Posterior cingulate gyrus (tissue), 11 donors: ENCODE data around the gene KCNQ1.

Experiments
- DNase-seq, 10 donors: peaks; one replicate each; pipeline versions ENCODE4 v3.0.0 to v3.0.0-alpha.2; 2020 to 2021; ENCODE audit warnings: mixed read lengths in 3 of 10
- intact Hi-C: fragments of 100-400 bp; cut with DNase I; formaldehyde crosslinking; loops from one replicate; pipeline ENCODE4 v1.15.1; 2023

KCNQ1 gene

GRCh38 chr11:2741006-2741376 lies 296.2 kb downstream of the KCNQ1 start:
- intact Hi-C loops: no loop called here
- DNase-seq: peak in 4 of 10 donors; percentile 11 to 72 (median 45)

- DNase-seq: peak in 4 of 10 donors; percentile 10 to 68 (median 54)
- intact Hi-C loops: no loop called here
Observed at GRCh38 chr11:2741377-2742131, 296.7 kb downstream of the KCNQ1 start.

GRCh38 chr11:2742201-2742600 lies 297.4 kb downstream of the KCNQ1 start:
- peak in 4 of 10 donors; percentile 19 to 76 (median 64) for DNase-seq
- intact Hi-C loops: no loop called here

GRCh38 chr11:2742611-2743426 lies 298.0 kb downstream of the KCNQ1 start:
- intact Hi-C loops: no loop called here
- DNase-seq: peak in 5 of 10 donors; percentile 1 to 81 (median 43)

GRCh38 chr11:2743427-2744110 lies 298.8 kb downstream of the KCNQ1 start:
- peak in 5 of 10 donors; percentile 2 to 63 (median 49) for DNase-seq
- intact Hi-C loops: no loop called here

- DNase-seq: peak in 5 of 10 donors; percentile 9 to 71 (median 58)
- intact Hi-C loops: no loop called here
Observed at GRCh38 chr11:2744166-2744565, 299.4 kb downstream of the KCNQ1 start.

GRCh38 chr11:2745511-2745910 lies 300.7 kb downstream of the KCNQ1 start:
- intact Hi-C loops: no loop called here
- DNase-seq: peak in 4 of 10 donors; percentile 9 to 79 (median 58)

- DNase-seq: peak in 5 of 10 donors; percentile 33 to 85 (median 65)
- intact Hi-C loops: no loop called here
Observed at GRCh38 chr11:2746401-2747247, 301.8 kb downstream of the KCNQ1 start.

- peak in 5 of 10 donors; percentile 6 to 77 (median 30) for DNase-seq
- intact Hi-C loops: no loop called here
Observed at GRCh38 chr11:2747248-2748027, 302.6 kb downstream of the KCNQ1 start.

GRCh38 chr11:2748061-2748813 lies 303.4 kb downstream of the KCNQ1 start:
- intact Hi-C loops: no loop called here
- peak in 5 of 10 donors; percentile 2 to 68 (median 39) for DNase-seq

- intact Hi-C loops: no loop called here
Observed at GRCh38 chr11:2748814-2749554, 304.2 kb downstream of the KCNQ1 start.

GRCh38 chr11:2750101-2750681 lies 305.4 kb downstream of the KCNQ1 start:
- intact Hi-C loops: no loop called here
- DNase-seq: peak in 6 of 10 donors; percentile 0 to 75 (median 43)

More at GRCh38 chr11:2748814-2749554, 304.2 kb downstream of the KCNQ1 start:
- DNase-seq: peak in 7 of 10 donors; percentile 1 to 65 (median 8)

GRCh38 chr11:2750682-2751522 lies 306.1 kb downstream of the KCNQ1 start:
- intact Hi-C loops: no loop called here
- peak in 9 of 10 donors; percentile 39 to 88 (median 56) for DNase-seq

- peak in 5 of 10 donors; percentile 3 to 75 (median 26) for DNase-seq
- intact Hi-C loops: no loop called here
Observed at GRCh38 chr11:2751523-2752203, 306.9 kb downstream of the KCNQ1 start.

- intact Hi-C loops: no loop called here
- DNase-seq: peak in 5 of 10 donors; percentile 1 to 30 (median 12)
Observed at GRCh38 chr11:2752204-2752770, 307.5 kb downstream of the KCNQ1 start.
